SHP77 treated with DMSO at 0.1 percent for 48 hours (cell line): ENCODE measurements around the gene MAP4K2.
"Not testable (repeated sequence)": the region's sequence is repeated elsewhere in the genome, so short reads cannot be mapped to it uniquely, and the experiment has no call there.

Experiments
- DNase-seq: peaks from one replicate; lab custom pipeline; 2025; lab: John Stamatoyannopoulos, UW

The MAP4K2 gene

DNA sequence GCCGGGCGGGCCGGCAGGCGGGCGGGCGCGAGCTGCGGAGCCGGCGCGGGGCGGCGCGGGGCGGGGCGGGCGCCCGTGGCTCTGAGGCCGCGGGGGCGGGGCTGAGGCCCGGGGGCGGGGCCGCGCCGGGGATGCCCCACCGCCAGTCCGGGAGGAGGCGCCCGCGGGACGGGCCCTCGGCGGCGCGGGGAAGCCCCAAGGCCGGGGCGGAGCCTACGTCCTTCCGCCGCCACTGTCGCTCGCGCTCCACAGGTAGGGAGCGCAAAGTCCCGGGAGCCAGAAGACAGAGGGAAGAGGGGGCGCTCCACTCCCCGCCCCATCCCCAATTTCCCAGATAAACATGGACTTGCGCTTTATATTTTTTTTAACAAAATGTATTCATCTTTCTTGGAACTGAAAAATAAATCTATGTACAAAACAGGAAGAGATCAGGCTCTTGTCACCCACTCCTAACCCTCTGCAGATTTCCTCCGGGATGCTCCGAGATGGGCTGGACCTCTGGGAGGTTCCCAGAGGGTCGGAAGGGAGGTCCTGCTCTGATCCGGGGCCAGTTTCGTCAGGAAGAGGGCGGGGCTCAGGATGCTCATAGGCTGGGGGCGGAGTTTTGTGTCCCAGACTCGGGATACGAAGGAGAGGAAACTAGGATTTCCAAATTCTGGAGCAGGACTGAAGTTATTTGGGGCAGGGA lies at the start of gene MAP4K2:
MAP4K2 (minus strand) TSS at position 57 of the 688 bp plus-strand sequence. CDS start 65 bp downstream, outside the sequence.
- peak; percentile 30 for DNase-seq

DNA sequence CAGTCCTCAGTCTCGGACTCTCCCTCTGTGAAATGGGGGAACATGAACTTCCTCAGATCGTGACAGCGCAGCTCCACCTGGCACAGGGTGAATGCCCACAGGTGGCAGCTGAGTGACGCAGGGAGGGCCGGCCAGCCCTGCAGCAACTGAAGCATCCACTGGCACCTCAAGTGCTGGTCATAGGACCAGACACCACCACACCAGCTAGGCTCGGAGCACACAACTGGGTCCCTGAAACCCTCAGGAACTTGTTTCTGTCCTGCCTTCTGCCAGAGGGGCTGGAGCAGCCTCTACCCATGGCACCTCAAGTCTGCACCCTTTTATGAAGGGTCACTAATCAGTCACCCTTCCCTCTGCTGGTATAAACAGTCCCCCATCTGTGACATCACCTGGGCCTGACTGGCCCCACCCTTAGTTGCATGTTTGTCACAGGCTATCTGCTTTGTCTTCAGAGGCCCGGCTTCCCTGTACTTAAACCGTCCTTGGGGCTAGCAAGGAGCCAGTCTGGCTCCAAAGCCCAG lies 48.9 kb upstream of the MAP4K2 start:
- no peak for DNase-seq

DNA sequence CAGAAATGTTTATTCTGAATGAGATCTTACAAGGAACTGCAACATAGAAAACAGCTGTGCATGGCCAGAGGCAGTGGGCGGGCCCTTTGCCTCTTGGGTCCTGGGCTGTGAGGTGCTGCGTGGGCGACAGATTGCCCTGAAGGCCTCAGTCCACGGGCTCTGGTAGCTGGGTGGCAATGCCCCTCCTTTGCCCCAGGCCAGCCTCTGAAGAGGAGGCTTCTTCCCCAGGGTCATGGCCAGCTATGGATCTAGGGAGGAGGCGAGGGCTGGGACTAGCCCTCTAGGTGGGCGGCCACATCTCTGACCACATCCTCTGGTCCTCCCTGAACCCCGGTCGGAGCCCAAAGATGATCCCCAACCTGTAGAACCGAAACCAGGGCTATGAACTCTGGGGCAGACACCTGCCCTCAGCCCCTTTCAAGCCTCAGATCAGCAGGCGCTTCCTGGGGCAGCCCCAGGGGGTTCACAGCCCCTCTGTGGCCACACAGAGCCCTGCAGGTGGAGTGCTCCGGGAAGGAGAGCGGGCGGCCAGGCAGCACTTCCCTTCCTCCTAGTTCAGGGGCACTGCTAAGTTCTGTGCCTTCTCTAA lies 48.1 kb upstream of the MAP4K2 start:
- DNase-seq, result no peak

DNA sequence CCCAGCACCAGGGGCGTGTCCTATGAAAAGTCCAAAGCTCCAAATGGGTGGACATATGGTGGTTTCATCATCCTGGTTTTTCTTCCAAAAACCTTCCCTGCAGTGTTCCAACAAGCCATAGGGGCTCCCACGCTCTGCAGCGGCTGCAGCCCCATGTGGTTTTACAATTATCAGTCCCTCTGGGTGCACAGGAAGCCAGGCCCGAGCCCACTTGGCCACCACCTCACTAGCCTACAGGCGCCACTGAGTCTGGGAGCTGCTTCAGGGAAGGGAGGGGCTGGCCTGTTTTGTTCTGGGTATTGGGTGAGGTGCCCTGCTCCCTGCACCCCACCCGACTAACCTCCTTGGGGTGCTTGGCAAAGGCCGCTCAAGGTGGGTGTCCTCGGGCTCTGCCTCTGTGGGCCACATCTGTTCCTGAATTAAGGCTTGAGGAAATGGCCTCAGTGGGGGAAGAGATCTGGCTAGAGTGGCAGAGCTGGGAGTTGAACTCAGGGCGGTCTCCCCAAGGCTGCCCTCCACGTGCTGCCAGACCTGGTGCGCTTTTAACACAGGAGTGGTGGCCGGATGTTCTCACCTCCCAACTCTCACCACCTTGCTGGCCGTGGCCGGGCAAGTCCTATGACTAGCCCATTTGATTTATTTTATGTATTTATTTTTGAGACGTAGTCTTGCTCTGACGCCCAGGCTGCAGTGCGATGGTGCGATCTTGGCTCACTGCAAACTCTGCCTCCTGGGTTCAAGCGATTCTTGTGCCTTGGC lies 46.8 kb upstream of the MAP4K2 start:
- no peak for DNase-seq

DNA sequence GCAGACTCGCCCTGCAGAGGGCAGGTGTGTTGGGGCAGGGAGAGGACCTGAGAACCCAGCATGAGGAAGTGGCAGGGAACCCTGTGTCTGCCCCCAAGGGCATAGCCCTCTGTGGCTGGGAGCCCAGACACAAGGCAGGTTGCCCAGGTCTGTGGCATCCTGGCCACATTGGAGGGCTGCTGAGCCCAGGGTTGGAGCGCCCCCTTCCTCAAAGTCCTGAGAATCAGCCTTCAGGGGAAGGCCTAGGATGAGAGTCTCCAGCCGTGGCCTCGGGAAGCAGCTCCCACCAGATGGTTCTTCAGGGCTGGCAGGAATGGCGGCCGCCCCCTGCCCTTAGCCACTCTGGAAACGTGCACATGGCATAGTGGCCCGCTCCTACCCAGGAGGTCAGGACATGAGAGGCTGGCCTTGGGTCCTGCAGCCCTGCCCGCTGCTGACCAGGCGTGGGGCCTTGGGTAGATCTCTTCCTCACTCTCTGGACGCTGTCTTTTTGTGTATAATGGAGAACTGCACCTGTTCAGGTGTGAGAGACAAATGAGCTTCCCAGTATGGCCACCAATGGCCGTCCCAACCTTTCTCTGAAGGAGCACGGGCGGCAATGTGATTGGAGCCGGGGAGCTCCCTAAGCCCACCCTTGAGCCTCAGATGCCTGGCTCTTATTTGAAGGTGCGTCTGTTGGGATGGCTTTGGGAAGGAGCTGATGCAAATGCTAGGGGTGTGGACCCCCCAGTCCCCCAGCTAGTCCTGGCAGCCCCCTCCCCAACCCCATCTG lies 46.0 kb upstream of the MAP4K2 start:
- no peak for DNase-seq

DNA sequence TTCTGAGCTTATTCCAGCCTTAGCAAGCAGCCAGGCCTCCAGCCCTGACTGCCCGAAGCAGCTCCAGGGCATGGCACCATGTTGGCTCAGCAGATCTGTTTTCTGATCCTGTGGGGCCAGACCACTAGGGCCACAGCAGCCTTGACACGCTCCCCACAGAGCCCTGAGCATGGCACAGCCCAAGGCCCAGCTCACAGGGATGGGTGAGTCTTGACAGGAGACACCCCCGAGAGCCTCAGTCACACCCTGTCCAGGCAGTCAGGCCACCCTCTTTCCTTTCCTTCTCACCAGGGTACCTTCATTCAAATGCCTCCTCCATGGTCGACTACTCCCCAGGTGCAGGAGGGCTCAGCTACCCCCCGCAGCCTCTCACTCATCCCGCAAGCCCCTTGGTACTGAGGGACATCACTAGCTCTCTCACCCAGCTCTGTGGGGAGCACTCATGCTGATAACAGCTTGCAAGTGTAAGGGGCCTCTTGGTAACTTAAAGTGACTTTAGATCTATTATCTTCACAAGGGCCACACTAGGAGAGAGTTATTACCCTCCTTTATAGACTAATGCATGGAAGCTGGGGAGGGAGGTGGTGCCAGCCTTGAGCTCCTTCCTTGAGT lies 45.3 kb upstream of the MAP4K2 start:
- no peak for DNase-seq

DNA sequence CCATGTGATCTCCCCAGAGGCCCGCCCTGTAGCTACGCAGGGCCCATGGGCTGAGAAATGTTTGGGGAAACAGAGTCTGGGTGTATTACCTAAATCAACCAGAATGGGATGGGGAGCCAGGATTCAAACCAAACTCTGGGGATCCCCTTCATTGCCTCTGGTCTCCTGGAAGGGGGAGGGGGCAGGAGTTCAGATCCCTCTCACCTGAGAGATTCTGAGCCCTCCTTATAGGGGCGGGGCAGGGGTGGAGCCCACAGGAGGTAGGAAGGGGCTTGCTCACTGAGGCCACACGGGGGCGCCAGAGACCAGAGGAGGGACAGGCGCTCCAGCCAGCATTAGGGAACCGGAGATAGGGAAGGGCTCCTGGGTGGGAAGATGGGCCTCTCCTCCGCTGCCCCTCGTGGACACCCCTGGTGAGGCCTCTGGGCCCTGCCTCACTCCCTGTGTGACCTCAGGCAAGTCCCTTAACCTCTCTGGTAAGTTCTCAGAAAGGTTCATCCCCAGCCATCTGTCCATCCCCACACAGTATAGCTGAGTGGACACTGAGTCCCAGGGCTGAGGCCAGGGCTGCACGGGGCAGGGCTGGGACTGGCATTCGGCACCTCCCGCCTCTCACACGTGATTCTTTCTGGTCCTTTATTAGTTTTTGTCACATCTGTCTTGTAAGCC lies 44.1 kb upstream of the MAP4K2 start:
- peak; percentile 76 for DNase-seq

DNA sequence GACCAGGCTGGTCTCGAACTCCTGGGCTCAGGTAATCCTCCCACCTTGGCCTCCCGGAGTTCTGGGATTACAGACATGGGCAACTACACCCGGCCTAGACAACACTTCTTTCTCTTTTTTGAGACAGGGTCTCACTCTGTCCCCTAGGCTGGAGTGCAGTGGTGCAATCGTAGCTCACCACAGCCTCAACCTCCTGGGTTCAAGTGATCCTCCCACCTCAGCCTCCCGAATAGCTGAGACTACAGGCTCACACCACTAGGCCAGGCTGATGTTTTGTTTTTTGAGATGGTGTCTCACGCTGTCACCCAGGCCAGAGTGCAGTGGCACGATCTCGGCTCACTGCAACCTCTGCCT lies 42.7 kb upstream of the MAP4K2 start:
- DNase-seq, result not testable (repeated sequence)

DNA sequence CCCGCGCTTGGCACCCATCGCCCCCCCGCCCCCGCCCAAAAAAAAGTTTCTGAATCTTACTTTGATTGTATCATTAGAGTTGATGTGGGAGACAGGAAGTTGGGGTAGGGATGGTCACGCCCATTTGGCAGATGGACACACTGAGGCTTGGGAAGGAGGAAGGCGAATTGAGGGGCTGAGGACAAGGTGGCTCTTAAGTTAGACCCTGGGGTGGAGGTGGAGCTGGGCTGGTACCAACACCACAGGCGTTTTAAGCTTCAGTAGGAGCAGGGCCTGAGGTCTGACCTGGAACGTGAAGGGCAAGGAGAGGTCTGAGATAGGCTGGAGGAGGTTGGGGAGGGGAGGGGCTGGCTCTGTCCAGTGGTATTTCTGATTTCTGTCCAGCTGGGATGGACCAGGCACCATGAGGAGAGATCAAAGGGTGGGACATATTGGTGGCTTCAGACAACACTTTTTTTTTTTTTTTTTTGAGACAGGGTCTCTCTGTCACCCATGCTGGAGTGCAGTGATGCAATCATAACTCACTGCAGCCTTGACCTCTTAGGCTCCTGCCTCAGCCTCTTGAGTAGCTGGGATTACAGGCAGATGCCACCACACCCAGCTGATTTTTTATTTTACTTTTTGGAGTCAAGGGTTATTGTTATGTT lies 42.2 kb upstream of the MAP4K2 start:
- DNase-seq, result no peak

DNA sequence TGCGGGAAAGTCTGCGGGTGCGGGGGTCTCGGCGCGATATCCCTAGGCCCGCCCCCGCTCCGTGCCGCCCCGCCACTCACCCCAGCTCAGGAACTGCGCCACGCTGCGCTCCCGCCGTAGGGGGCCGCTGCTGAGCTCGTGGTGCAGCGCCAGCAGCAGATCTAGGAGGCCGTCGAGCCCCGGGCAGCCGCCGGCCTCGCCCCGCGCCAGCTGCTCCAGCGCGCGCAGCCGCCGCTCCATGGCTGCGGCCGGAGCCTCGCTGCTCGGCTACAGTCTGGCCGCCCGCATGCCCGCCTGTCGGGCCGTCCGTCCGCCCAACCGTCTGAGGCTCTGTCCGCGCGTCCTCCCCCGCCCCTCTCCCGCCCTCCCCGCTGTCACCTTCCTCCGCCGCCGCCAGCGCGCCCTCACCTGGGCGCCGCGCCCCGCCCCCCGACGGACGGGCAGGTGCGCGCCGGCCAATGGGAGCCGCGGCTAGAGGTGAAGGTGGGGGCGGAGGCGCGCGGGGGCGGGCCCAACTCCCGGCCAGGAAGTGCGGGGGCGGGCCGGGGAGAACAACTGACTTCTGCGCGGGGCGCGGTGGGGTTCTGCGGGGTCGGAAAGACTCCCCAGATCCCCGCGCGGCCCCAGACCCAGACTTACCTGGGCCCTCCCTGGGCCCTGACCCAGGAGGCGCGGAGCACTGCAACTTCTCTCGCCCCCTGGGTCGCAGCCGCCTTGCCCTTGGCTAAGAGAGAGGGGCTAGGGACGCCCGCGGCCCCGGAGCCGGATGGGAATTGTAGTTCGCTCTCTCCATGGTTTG lies 41.5 kb upstream of the MAP4K2 start, which contains the start of gene CDC42BPG:
CDC42BPG (minus strand) TSS at position 324 of the 799 bp plus-strand sequence; CDS start at position 240, 84 bp downstream.
- no peak for DNase-seq

DNA sequence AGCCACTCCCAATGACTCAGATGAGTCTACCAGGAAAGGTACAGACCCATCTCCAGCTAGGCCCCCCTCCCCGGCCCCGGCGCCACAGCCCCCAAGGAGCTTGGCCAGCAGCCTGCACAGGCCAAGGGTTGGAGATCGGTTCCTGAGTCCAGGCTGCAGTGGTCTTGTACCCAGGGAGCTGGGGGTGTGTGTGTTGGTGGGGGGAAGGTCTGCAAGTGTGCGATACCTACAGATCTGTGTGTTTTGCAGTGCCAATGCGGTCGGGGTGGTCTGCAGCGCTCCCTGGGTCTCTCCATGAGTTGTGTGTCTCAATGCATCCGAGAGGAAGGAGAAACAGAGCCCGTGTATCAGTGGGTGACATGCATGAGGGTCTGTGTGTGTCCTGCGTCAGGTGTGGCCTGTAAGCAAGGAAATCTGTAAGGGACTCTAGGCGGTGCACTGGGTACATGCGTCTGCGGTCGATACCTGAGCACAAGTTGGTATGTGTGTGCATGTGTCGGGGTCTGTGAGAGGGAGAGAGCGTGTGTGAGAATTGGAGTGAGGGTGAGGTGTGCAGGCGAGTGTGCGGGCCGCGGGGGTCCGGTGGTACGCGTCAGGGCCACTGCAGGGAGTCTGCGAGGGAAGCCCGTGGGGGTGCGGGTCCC lies 40.8 kb upstream of the MAP4K2 start:
- DNase-seq, result no peak

DNA sequence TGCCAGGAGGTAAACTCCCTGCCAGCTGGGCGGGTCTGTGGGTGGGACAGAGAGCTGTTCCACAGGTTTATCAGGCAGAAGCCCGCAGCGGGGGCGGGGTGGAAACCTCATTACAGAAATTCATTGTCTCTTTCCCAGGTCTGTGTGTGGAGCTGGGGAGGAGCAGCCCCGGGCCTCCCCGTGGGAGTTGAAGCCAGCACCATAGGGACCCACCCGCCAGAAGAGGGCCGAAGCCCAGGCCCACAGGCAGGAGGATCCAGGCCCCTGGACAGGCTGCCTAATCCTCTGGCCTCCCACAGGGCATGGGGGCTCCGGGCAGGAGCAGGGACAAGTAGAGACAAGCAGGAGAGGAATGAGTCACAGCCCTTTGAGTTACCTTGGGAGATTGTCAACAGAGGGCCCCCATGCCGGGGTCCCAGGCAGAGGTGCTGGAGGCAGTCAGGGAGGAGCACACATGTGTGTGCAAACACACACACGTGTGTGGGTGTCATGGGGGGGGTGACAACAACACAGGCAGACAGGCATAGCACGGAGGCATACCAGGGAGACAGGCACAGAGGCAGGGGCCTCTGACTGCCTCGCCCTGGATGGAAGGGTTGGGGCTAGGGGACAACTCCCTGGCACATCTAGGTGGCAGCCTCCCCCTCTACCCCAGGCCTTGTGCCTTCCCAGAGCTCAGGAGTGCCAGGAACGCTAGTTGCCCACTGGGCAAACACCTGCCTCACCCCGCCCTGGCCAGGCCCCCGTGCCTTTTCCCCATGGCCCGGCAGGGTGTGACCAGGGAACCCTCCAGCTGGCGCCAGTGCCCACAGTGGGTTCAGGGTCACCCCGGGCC lies 40.1 kb upstream of the MAP4K2 start:
- no peak for DNase-seq

DNA sequence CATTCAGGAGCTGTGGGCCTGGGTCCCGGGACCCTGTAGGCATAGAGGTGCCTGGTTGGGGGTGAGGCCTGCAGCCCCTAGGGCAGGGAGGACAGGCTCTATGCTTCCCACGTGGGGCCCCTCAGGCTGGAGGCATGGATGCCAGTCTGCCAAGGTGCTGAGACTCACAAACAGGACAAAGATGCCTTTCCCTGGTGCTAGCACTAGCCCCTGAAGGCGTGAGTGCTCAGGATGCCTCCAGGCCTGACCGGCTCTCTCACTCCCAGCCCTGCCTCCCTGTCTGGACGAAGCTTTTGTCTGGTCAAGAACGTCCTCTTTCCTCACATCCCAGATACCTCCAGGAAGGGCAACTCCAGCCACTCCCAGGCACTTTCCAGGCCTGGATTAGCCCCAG lies 39.3 kb upstream of the MAP4K2 start:
- no peak for DNase-seq

DNA sequence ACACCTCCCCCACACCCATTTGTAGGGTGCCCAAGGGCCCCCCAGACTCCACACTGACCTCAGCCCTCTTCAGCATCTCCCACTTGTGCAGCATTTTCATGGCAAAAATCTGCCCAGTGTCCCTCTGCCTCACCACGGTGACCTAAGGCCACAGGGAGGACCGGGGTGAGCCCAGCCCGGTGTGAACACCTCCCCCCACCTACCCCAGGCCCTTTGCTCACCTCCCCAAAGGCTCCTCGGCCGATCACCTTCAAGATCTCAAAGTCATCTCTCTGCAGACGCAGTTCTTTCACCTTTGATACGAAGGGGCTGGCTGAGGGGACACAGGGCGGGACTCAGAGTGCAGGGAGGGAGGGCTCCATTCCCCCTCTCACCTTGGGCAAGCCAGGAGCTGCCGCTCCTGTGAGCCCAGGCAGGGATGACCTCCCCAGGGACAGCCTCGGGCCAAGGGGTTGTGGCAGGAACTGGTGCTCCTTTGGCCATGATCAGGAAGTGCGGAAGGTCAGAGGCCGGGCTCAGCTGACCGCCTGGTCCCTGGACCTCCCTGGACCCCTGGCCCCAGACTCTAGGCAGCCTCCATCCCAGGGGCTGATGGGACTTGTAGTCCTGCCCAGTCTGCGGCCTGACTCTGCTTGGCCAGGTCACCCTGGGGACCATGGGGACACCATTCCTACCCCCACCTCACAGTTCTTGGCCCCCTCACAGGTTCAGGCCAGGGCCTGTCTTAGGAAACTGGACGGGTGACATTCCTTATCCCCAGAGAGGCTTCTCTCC lies 38.8 kb upstream of the MAP4K2 start:
- DNase-seq, result no peak

DNA sequence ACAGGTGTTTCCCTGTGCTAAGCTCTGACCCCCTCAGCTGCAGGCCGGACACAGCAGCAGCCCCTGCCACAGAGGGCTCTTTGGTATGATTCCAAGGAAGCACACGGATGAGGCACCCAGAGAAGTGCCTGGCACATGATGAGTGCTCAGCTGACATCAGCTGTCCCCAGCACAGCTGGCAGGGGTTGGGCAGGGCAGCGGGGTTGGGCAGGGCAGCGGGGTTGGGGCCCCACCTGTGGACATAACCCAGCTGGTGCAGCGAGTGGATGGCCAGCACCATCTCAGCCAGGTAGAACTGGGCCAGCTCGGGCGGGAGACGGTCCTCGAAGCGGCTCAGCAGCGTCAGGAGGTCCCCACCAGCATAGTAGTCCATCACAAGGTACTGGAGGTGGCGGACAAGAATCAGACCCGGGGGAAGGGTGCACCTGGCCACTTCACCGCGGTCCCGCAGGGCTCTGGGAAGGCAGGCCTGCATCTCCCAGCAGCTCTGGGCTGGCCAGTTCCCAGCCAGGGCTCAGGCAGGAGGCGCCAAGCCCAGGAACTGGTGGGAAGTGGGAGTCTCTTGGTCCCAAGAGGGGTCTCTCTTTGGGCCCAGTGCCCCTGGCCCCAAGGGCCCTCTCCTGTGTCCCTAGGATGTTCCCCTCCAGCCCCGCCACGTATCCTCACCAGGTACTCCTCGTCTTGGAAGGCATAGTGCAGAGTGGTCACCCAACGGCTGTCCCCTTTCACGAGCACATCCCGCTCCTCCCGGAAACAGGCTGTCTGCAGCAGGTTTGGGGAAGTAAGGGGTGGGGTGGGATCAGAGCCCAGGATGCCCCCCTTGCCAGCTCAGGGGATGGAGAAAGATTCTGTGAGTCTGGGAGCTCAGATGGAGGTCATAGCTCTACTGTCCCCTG lies 37.1 kb upstream of the MAP4K2 start:
- DNase-seq, result no peak

DNA sequence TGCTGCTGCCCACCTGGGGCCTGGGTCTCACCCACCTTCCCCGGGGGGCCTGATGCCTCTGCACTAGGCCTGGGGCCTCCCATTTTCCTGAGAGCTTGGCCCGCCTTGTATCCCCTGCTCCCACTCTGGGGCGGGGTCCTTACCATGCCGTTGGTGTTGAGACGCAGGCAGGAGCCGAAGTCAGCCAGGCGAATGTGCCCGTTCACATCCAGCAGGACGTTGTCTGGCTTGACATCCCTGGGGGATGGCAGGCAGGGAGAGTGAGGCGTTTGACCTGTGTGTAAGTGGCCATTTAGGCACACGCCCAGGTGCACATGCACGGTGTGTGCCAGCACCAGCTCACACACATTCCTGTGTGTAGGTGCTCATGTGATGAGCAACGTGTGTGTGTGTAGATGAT lies 36.3 kb upstream of the MAP4K2 start:
- no peak for DNase-seq
